Suppressor macrophage treated with lipopolysaccharide for 4 hours (primary cell): ENCODE results near the gene RAB31.
A peak's percentile ranks its signal among the peaks of the same experiment; 100 is the strongest.
"Not testable (repeated sequence)": the region's sequence is repeated elsewhere in the genome, so short reads cannot be mapped to it uniquely, and the experiment has no call there.

Source experiments
- DNase-seq: peaks from one replicate; pipeline ENCODE4 v3.0.0-alpha.2; 2020

Gene RAB31, protein sequence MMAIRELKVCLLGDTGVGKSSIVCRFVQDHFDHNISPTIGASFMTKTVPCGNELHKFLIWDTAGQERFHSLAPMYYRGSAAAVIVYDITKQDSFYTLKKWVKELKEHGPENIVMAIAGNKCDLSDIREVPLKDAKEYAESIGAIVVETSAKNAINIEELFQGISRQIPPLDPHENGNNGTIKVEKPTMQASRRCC

DNA sequence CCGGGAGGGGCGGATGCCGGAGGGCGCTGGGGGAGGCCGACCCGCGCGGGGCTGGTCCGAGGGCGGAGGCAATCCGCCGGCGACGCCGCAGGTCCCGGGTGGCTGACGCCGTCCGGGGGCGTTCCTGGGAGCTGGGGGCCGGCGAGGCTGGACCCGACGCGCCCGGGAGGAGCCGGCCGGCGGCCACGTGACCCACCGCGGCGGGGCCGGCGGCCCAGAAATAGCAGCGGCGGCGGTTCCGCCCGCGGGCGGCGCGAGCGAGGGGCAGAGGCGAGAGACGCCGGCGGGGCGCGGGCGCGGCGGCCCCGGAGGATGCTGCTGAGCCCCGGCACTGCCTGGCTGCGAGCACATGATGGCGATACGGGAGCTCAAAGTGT, at the start of gene RAB31:
TSS of gene RAB31 (plus strand) at position 245 of the 377 bp plus-strand sequence. CDS start at position 350, 105 bp downstream.
- peak; percentile 93 for DNase-seq

- DNase-seq: no peak
These were observed 48.4 kb upstream of the RAB31 start for GRCh38 chr18:9659499-9660375.

GRCh38 chr18:9661564-9661963, 46.5 kb upstream of the RAB31 start:
- no peak for DNase-seq

- no peak for DNase-seq
These were observed 44.7 kb upstream of the RAB31 start for GRCh38 chr18:9663377-9663776.

DNA sequence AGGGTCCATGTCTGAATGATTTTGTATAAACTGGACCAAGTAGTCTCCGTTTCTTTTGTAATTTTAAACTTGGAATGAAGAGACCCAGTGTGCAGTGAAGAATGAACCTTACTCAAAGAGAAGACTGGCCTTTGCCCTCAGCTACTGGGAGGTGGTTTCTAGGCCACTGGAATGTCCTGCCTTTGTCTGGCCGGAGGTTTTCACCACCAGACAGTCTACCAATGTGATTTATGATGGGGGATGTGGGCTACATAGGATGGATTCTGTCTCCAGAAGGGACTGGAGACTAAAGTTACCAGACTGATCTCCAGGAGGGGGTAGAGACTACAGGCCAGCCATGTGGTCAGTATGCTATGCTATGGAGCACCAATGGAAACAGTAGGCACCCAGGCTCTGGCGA, 42.8 kb upstream of the RAB31 start:
- DNase-seq: no peak

GRCh38 chr18:9666548-9666947, 41.6 kb upstream of the RAB31 start:
- no peak for DNase-seq

GRCh38 chr18:9669016-9669415, 39.1 kb upstream of the RAB31 start:
- no peak for DNase-seq

- no peak for DNase-seq
These were observed 36.9 kb upstream of the RAB31 start for GRCh38 chr18:9671214-9671613.

- peak; percentile 59 for DNase-seq
These were observed 34.5 kb upstream of the RAB31 start for GRCh38 chr18:9673296-9674251.

DNA sequence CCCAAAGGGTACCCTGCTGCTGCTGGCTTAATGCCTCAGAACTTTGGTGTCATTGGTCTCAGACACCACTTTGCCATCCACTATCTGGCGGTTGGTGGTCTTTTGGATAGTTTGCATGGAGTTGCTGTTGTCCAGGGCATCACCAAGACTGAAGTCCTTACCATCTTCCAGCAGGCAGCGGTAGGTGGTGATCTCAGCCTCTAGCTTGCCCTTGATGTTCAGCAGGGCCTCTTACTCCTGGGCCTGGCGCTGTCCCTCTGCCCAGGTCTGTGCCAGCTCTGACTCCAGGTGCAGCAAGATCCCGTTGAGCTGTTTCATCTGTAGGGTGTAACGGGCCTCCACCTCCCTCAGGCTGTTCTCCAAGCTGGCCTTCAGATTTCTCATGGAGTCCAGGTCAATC, 29.9 kb upstream of the RAB31 start:
- not testable (repeated sequence) for DNase-seq

DNA sequence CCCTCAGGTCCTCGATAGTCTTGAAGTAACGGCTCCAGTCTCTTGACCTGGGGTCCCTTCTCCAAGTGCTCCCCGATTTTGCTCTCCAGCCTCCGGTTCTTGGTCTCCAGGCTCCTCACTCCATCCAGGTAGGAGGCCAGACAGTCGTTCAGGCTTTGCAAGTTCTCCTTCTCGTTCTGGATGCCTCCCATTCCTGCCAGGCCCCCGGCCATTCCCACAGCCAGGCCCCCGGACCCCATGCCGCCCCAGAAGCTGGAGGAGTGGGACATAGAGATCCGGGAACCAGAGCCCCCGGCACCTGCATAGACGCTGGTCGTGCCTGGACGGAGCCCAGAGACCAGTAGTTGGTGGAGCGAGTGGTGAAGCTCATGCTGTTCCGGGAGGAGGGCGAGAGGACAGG, 29.0 kb upstream of the RAB31 start:
- no peak for DNase-seq

DNA sequence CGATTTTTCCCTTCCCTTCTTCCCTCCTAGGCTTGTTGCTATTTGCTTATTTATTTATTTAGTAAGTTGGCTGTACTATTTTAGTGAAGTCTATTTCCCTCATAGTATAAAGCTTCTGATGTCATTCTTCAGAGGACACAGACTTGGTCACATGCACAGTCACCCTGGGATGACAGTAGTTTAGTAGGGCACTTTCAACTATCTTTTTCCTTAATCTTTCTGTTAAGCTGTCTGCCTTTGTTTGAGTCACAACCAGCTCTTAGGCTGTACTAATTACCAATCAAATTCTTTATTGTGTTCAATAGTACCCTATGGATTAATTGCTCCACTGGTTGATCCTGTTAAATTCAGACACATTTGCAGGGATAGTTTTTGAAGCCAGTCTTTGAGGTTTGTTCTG, 26.9 kb upstream of the RAB31 start:
- peak; percentile 71 for DNase-seq

- no peak for DNase-seq
These were observed 25.5 kb upstream of the RAB31 start for GRCh38 chr18:9682572-9682971.

GRCh38 chr18:9683418-9684396, 24.4 kb upstream of the RAB31 start:
- peak; percentile 69 for DNase-seq

DNA sequence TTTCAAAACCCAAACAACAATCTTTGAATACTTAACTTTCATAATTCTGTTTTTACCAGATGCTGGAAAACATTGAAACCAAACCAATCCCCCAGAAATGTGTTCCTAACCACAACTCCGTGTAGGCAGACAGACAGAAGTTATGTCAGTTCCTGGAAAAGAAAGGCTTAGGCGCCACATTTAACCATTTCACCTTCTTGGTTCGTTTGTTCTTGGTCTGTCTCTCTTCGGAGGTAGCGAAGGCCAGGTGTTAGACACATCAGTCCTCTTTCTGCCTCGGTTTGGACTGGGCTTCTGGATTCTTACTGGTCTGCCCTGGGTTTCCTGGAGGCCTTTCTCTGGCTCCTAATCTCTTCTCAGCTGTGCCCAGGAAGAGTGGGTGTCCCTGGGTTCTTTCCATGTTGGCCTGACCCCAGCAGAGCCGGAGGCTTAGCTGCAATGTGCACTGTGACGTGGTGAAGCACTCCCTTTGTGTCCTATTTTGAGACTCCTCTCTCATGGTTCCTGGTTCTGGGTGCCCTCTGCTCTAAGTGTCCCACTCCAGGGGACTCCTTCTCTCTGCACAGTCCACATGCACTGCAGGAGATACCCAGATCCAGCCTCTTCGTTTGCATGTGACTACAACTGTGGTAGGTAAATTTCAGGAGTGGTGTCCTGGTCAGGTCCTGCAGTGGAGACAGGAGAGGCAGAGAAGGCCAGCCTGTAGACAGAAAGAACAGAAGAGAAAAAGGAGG, 23.1 kb upstream of the RAB31 start:
- peak; percentile 76 for DNase-seq

- no peak for DNase-seq
These were observed 22.5 kb upstream of the RAB31 start for GRCh38 chr18:9685615-9685890.

DNA sequence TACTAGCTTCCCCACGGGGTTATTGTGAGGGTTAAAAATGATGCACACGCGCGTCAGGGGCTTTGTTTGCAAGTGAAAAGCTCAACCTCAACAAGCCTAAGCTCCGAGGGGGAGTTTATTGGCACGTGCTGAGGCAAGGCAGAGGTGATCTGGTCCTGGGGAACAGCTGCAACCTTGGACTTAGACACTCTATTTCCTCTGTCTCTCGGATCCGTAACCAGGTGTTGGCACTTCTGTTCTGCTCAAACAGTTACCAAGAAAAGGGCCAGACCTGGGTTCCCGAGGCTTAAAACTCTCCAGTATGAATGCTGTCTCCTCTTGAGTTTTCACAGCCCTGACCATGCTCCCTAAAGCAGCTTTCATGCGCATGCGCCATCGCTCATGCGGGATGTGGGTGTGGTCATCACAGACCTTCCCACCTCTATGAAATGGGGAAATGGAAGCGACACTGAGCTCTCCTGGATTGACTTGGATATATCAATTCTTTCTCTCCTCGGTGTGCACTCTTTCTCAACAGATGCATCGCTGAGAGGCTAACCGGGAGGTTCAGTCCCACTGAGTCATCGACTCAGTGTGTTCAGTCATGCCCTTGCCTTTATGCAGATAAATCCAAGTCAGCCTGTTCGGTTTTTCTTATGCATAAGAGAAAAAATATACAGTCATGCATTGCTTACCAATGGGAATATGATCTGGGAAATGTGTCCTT, 19.9 kb upstream of the RAB31 start:
- DNase-seq: no peak

- no peak for DNase-seq
These were observed 18.8 kb upstream of the RAB31 start for GRCh38 chr18:9689253-9689652.

DNA sequence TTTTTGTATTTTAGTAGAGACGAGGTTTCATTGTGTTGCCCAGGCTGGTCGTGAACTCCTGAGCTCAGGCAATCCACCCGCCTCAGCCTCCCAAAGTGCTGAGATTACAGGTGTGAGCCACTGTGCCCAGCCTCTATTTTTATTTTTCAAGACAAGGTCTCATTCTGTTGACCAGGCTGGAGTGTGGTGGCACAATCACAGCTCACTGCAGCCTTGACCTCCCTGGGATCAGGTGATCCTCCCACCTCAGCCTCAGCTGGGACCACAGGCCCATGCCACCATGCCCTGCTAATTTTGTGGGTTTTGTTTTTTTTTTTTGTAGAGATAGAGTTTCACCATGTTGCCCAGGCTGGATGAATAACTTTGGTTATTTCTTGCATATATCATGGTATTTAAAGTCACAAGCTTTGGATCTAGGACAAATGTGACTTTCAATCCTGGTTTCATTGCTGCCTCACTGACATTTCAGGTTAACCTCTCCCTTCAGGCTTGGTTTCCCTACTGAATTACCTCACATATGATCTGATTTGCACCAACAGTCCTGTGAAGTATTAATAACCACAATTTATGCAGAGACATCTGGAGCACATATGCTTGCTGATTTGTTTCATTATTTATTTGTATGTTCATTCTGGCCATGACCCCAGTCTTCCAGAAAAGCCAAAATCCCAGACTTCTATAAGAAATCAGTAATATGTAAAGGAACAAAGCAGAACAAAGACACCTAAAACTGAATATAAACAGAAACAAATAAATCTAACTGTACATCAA, 17.5 kb upstream of the RAB31 start:
- DNase-seq: no peak

GRCh38 chr18:9691235-9691634, 16.9 kb upstream of the RAB31 start:
- DNase-seq: no peak
